ENCODE measurements around the gene PRR36. TPM values are rescaled to one million over a fixed set of nuclear protein-coding genes. Genes with fewer than 3 reads are reported as not detected.
A peak's percentile ranks its signal among the peaks of the same experiment; 100 is the strongest.

PRR36 gene
- total and polyA plus RNA-seq, 12 donors: 0.22 to 5.2 (median 1.1) TPM; not detected in 1

DNA sequence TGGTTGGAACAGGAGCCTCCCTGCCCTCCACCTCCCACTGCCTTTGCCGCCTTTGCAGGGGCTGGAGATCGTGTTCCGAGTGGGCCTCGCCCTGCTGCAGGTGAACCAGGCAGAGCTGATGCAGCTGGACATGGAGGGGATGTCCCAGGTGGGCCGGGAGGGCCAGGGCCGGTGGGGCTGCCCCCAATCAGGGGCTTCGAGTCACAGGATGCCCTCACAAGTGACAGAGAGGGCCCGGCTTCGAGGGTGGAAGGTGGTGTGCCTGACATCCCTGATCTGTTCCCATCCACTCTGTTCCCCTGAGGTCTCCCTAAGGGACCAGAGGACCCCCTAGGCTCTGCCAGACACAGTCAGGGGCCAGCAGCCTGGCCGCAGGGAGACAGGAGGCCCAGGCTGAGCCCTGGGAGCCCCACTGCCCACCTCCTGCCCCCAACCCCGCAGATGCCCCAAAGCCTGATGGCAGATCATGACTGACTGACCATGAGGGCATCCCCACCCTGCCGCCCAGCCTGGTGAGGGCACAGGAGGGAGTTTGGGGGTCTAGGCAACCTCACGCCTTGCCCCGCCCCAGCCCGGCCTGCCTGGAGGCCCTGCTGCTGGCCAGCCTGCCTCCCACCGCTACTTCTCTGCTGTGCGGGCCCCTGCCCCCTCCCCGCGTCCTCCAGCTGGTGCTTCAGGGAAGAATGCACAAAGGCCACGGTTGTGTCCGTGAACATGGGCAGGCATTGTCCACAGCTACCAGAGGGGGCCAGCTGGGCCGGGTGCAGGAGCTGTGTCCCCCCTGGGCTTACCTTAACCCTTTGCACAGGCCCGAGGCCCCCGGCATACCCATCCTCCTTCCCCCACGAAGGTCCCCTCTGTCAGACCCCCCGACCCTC lies 22.3 kb downstream of the PRR36 start:
- Histone ChIP-seq H3K27me3 (no peaks in the 10 kb centered on the region), H3K4me1 (replicated peaks in 1 of 2) (peaks cover 0 to 7% of the 10 kb centered on the region in 2 donors), H3K9me3 (replicated peaks in 1 of 3) (no peaks in the 10 kb centered on the region), H3K27ac (no peak overlapping the region), H3K36me3 (replicated peaks in 1 of 2) (no peaks in the 10 kb centered on the region), H3K4me3 (no peak overlapping the region)
- peak in 2 of 7 donors; percentile 20 to 52 for DNase-seq
- intact Hi-C loops (cut with DNase I): no loop called here
- TF ChIP-seq, protein P1, sequence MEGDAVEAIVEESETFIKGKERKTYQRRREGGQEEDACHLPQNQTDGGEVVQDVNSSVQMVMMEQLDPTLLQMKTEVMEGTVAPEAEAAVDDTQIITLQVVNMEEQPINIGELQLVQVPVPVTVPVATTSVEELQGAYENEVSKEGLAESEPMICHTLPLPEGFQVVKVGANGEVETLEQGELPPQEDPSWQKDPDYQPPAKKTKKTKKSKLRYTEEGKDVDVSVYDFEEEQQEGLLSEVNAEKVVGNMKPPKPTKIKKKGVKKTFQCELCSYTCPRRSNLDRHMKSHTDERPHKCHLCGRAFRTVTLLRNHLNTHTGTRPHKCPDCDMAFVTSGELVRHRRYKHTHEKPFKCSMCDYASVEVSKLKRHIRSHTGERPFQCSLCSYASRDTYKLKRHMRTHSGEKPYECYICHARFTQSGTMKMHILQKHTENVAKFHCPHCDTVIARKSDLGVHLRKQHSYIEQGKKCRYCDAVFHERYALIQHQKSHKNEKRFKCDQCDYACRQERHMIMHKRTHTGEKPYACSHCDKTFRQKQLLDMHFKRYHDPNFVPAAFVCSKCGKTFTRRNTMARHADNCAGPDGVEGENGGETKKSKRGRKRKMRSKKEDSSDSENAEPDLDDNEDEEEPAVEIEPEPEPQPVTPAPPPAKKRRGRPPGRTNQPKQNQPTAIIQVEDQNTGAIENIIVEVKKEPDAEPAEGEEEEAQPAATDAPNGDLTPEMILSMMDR (IDR thresholded peaks at IDR 0.05): no peak
- no peak for TF ChIP-seq POLR2A (IDR thresholded peaks at IDR 0.05)
- WGBS, 4 donors: 84 to 90% (median 85%) methylated on average over 13 to 26 of the region's 26 CpGs

DNA sequence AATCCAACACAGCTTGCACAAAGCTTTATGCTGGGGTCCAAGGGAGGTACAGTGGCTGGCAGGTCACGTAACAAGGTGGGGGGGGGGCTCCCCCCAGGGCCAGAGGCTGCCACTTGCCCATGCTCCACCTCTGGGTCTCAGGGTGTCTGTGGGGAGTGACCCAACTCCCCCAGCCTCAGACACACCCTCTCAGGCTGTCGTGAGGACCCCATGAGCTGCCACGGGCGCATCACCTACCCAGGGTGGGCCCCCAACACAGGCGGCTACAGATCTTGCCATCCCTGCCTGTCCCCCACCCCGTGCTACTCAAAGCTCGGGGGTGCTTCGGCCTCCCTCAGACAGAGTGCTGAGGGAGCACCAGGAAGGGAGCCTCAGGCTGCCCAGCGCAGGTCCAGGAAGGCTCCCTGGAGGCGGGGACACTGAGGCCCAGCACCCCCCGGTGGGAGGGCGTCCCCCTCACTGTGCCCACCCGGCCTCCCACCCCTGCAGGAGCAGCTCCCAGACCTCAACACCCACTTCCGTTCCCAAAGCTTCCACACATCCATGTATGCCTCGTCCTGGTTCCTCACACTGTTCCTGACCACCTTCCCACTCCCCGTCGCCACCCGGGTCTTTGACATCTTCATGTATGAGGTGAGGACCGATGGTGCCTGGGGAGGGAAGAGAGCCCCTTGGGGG lies 23.1 kb downstream of the PRR36 start:
- 90 to 94% (median 93%) methylated on average over 7 to 19 of the region's 19 CpGs for WGBS, 4 donors
- Histone ChIP-seq H3K36me3 (replicated peaks in 1 of 2) (no peaks in the 10 kb centered on the region), H3K4me1 (replicated peaks in 1 of 2) (peaks cover 0 to 7% of the 10 kb centered on the region in 2 donors), H3K27me3 (no peaks in the 10 kb centered on the region), H3K9me3 (replicated peaks in 1 of 3) (no peaks in the 10 kb centered on the region), H3K27ac (no peak overlapping the region), H3K4me3 (no peak overlapping the region)
- intact Hi-C loops (cut with DNase I): no loop called here
- peak in 1 of 7 donors; percentile 10 for DNase-seq
- no peak for TF ChIP-seq POLR2A (IDR thresholded peaks at IDR 0.05)
- TF ChIP-seq, protein P1 (IDR thresholded peaks at IDR 0.05): no peak

DNA sequence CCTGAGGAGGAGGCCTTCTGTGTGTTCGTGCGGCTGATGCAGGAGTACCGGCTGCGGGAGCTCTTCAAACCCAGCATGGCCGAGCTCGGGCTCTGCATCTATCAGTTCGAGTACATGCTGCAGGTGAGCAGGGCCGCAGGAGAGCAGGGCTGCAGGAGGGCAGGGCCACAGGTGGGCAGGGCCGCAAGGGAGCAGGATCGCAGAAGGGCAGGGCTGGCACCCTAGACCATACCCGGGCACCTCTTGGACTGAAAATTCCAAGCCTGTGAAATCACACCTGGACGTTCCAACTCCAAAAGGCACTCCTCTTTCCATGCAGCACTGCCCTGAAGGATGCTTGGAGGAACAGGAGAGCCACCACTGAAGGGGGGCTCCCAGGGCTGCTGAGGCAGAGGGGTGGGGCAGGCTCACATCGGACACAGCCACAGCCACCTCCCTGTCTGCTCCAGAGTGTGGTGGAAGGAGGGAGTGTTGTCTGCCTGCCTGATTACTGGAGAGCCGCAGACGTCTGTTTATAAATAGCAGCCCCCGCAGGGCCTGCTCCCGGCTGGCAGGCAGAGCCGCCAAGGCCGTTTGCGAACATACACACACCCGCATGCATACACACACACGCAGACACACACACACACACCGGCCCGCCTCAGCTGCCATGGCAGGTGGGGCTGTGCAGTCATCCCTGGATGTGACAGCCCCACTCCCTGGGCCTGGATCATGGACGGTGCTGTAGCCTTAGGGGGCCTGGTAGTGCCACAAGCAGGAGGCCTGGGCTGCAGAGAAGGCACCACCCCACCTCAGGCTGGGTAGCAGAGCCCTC lies 24.0 kb downstream of the PRR36 start:
- no peaks in the 10 kb centered on the region for H3K9me3 ChIP-seq (replicated peaks in 1 of 3)
- intact Hi-C loops (cut with DNase I): no loop called here
- WGBS, 4 donors: 66 to 94% (median 73%) methylated on average over 10 to 25 of the region's 25 CpGs
- TF ChIP-seq, protein P1 (IDR thresholded peaks at IDR 0.05): no peak
- no peak for TF ChIP-seq POLR2A (IDR thresholded peaks at IDR 0.05)
- H3K27ac ChIP-seq: no peak overlapping the region
- peaks cover 0 to 7% of the 10 kb centered on the region in 2 donors for H3K4me1 ChIP-seq (replicated peaks in 1 of 2)
- H3K4me3 ChIP-seq: no peak overlapping the region
- DNase-seq: no peak
- H3K36me3 ChIP-seq (replicated peaks in 1 of 2): no peaks in the 10 kb centered on the region
- H3K27me3 ChIP-seq: no peaks in the 10 kb centered on the region

DNA sequence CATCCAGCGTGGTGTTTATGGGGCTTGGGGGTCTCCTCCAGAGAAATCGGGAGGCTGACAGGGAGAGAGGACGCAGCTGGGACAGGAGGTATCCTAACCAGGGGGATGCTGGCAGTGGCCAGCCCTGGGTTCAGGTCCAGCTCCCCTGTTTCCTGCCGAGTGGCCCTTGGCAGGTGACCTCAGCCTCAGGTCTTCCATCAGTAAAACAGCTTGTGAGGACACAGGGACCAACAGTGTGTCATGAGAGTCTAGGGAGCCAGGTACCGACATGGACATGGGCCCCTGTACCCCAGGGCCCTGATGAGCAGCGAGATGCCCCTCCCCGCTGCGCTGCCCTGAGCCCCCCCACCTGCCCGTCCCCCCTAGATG lies 24.6 kb downstream of the PRR36 start:
- H3K27ac ChIP-seq: no peak overlapping the region
- intact Hi-C loops (cut with DNase I): no loop called here
- no peaks in the 10 kb centered on the region for H3K36me3 ChIP-seq (replicated peaks in 1 of 2)

More for the DNA sequence above, 24.6 kb downstream of the PRR36 start:
- TF ChIP-seq, protein P1 (IDR thresholded peaks at IDR 0.05): no peak
- no peak for TF ChIP-seq POLR2A (IDR thresholded peaks at IDR 0.05)
- H3K9me3 ChIP-seq (replicated peaks in 1 of 3): no peaks in the 10 kb centered on the region
- peaks cover 0 to 7% of the 10 kb centered on the region in 2 donors for H3K4me1 ChIP-seq (replicated peaks in 1 of 2)
- H3K4me3 ChIP-seq: no peak overlapping the region
- WGBS, 4 donors: 77 to 94% (median 81%) methylated on average over 4 to 9 of the region's 9 CpGs; no CpG with 5 or more reads in 1 of the 4 donors
- H3K27me3 ChIP-seq: no peaks in the 10 kb centered on the region
- no peak for DNase-seq

All from adrenal gland (tissue), 12 donors.